K562 (cell line): ENCODE results near the gene KAT7. TPM values are rescaled to one million over a fixed set of nuclear protein-coding genes. Genes with fewer than 3 reads are reported as not detected.
A peak's percentile ranks its signal among the peaks of the same experiment; 100 is the strongest.

Source experiments
- ASH1L ChIP-seq: fragments of 450-650 bp; IDR thresholded peaks from 2 replicates; pipeline ENCODE4 v1.6.1; 2018; ENCODE audit warnings: borderline replicate concordance, mild to moderate bottlenecking, low read depth; ENCODE audit not compliant: partially characterized antibody
- BDP1 ChIP-seq: IDR thresholded peaks from 3 replicates; pipeline ENCODE4 v1.6.1; 2011; ENCODE audit not compliant: insufficient read length, insufficient read depth
- BRCA1 ChIP-seq, 2 experiments: fragments of 450-650 bp in 1 of 2; sonication (generic) in 1 of 2; formaldehyde crosslinking in 1 of 2; IDR thresholded peaks; 2 replicates each; pipeline versions ENCODE4 v1.5.0 to v1.6.1; 2017 to 2020; ENCODE audit warnings: mild to moderate bottlenecking in 1 of 2, missing genetic modification reagents in 1 of 2
- BRD4 ChIP-seq: fragments of 200-600 bp; sonication (generic); IDR thresholded peaks from 2 replicates; pipeline ENCODE4 v1.6.1; 2017; ENCODE audit warnings: inconsistent platforms
- CC2D1A ChIP-seq: fragments of 450-650 bp; IDR thresholded peaks from 2 replicates; pipeline ENCODE4 v1.6.1; 2017; ENCODE audit warnings: mild to moderate bottlenecking
- COPS2 ChIP-seq: fragments of 450-650 bp; conservative IDR thresholded peaks from 2 replicates; pipeline ENCODE4 v1.6.1; 2016; ENCODE audit warnings: mild to moderate bottlenecking, moderate library complexity
- HIVEP1 ChIP-seq: fragments of 250-450 bp; sonication (Bioruptor Pico); IDR thresholded peaks from 2 replicates; pipeline ENCODE4 v1.4.0; 2020; ENCODE audit warnings: mild to moderate bottlenecking
- HMGN3 ChIP-seq: IDR thresholded peaks from 2 replicates; pipeline ENCODE4 v1.6.1; 2011; ENCODE audit warnings: borderline replicate concordance, low read depth, mild to moderate bottlenecking, mixed read lengths, low read length; ENCODE audit not compliant: insufficient read length; ENCODE audit errors: extremely low read depth
- MEIS2 ChIP-seq: fragments of 450-650 bp; IDR thresholded peaks from 2 replicates; pipeline ENCODE4 v1.6.1; 2014; ENCODE audit warnings: mild to moderate bottlenecking; ENCODE audit not compliant: partially characterized antibody
- MYNN ChIP-seq, 2 experiments: sonication (generic); formaldehyde crosslinking in 1 of 2; IDR thresholded peaks; 2 replicates each; pipeline versions ENCODE4 v1.5.0 to v1.6.1; 2016 to 2020; ENCODE audit warnings: antibody characterized with exemption in 1 of 2, missing genetic modification reagents in 1 of 2
- NELFE ChIP-seq: IDR thresholded peaks from 2 replicates; pipeline ENCODE4 v1.6.1; 2011; ENCODE audit warnings: mild to moderate bottlenecking; ENCODE audit not compliant: insufficient read depth, insufficient read length
- NFIC ChIP-seq: fragments of 450-650 bp; IDR thresholded peaks from 2 replicates; pipeline ENCODE4 v1.6.1; 2017; ENCODE audit warnings: mild to moderate bottlenecking, inconsistent platforms
- SP1 ChIP-seq: sonication (generic); formaldehyde crosslinking; IDR thresholded peaks from 2 replicates; pipeline ENCODE4 v1.8.1; 2022; ENCODE audit warnings: mild to moderate bottlenecking, missing genetic modification reagents
- STAT5A ChIP-seq: IDR thresholded peaks from 2 replicates; pipeline ENCODE4 v1.6.1; 2012; ENCODE audit warnings: low read length, inconsistent platforms, borderline replicate concordance
- ZBTB1 ChIP-seq: sonication (generic); formaldehyde crosslinking; IDR thresholded peaks from 2 replicates; pipeline ENCODE4 v1.8.1; 2023; ENCODE audit warnings: missing genetic modification reagents, low read depth, mild to moderate bottlenecking, borderline replicate concordance
- ZNF12 ChIP-seq: sonication (generic); formaldehyde crosslinking; IDR thresholded peaks from 2 replicates; pipeline ENCODE4 v1.4.0; 2020; ENCODE audit warnings: mild to moderate bottlenecking, missing genetic modification reagents
- ZNF347 ChIP-seq: fragments of 450-650 bp; formaldehyde crosslinking; IDR thresholded peaks from 2 replicates; pipeline ENCODE4 v1.4.0; 2020; ENCODE audit warnings: low read depth, mild to moderate bottlenecking, moderate library complexity
- polyA plus RNA-seq, 8 experiments: library from polyadenylated mRNA; depleted of rRNA in 4 of 8; stranded (reverse) in 5 of 8; unstranded in 3 of 8; fragments of >200 nt; fragmentation: Nextera tagmentation in 2 of 8; fragmentation: Illumina TruSeq in 1 of 8; extraction: Ambion mirVana in 2 of 8; extraction: Trizol in 1 of 8; gene quantifications; 2 replicates each; pipeline versions ENCODE4 v1.2.1 to v1.2.3, GENCODE V29; 2011 to 2014; ENCODE audit warnings: inconsistent platforms in 1 of 8, missing spikeins in 1 of 8
- total RNA-seq, 7 experiments: library from RNA; depleted of rRNA in 6 of 7; stranded (reverse); fragments of >200 nt in 6 of 7; fragmentation: Illumina TruSeq in 2 of 7; extraction: Trizol in 2 of 7; gene quantifications; 2 replicates each; pipeline versions ENCODE4 v1.2.1 to v1.2.3, GENCODE V29; 2011 to 2021; ENCODE audit warnings: low replicate concordance in 1 of 7
- TF ChIP-seq, protein P1 (sequence below): fragments of 450-650 bp; IDR thresholded peaks from 2 replicates; pipeline ENCODE4 v1.6.1; 2016; ENCODE audit warnings: low read depth, mild to moderate bottlenecking, moderate library complexity
- TF ChIP-seq, protein P2 (sequence below), 2 experiments: fragments of 450-650 bp in 1 of 2; sonication (generic) in 1 of 2; formaldehyde crosslinking in 1 of 2; IDR thresholded peaks in 1 of 2; conservative IDR thresholded peaks in 1 of 2; 2 replicates each; pipeline versions ENCODE4 v1.6.1 to v1.8.1; 2016 to 2023; ENCODE audit warnings: mild to moderate bottlenecking in 2 of 2, moderate library complexity in 2 of 2, inconsistent platforms in 1 of 2, missing genetic modification reagents in 1 of 2
- TF ChIP-seq, protein P3 (sequence below): fragments of 250-450 bp; sonication (Bioruptor Pico); IDR thresholded peaks from 2 replicates; pipeline ENCODE4 v1.8.0; 2021; ENCODE audit warnings: moderate library complexity, mild to moderate bottlenecking, inconsistent platforms
- TF ChIP-seq, protein P4 (sequence below): sonication (generic); formaldehyde crosslinking; IDR thresholded peaks from 2 replicates; pipeline ENCODE4 v1.8.0; 2022; ENCODE audit warnings: mild to moderate bottlenecking, missing genetic modification reagents

Gene KAT7
- total and polyA plus RNA-seq, 9 of the 15 experiments (the other 6 are each of a cell fraction or from before 2014, with no cell fraction given): 10.8 to 57.3 (median 34.8) TPM

DNA sequence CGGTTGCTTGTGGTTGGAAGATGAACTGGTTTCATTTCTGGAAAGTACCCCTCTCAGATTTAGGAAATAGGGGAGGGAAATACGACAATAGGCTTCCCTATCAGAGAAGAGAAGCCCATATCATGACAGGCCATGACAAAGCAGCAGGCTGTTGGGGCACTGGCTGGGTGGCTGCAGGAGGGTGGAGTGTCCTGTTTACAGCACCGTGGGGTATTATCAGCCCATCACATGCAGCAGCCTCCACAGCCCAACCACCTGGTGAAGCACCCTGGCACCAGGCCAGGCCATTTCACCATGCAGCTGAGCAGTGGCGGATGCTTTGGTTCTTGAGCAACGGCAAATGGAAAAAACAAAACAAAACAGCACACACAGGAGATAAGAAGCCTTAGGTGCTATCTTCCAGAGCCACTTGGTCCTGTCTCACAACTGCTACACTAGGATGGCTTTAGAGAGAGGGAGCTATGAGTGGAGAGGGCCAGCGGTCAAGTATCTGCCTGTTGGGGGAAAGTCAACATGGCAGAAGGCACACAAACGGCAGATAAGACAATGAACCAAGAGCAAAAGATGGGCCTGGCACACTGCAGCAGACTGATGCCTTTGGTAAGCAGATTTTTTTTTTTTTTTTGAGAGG lies 48.7 kb upstream of the KAT7 start (continued):
- TF ChIP-seq HMGN3 (peak; percentile 100), ZNF347 (CRISPR knock-in tag) (no peak), NFIC (peak; percentile 100), BRCA1 (IDR thresholded peaks at IDR 0.05) (no peak), BRCA1 (CRISPR knock-in tag; IDR thresholded peaks at IDR 0.05) (no peak), CC2D1A (peak; percentile 99), MEIS2 (peak; percentile 88), MYNN (IDR thresholded peaks at IDR 0.05) (peak; percentile 97), MYNN (CRISPR knock-in tag; IDR thresholded peaks at IDR 0.05) (no peak), BRD4 (no peak), BDP1 (no peak), SP1 (CRISPR knock-in tag) (peak; percentile 93), HIVEP1 (CRISPR knock-in tag) (peak; percentile 52; the same call in 1 of the 2 replicates), ZBTB1 (CRISPR knock-in tag) (no peak), STAT5A (peak; percentile 98), NELFE (no peak), COPS2 (no peak), ZNF12 (CRISPR knock-in tag) (0 out of 2 replicates have a peak, but pooled peaks have one; percentile 31), ASH1L (no peak)
- TF ChIP-seq, protein P1, sequence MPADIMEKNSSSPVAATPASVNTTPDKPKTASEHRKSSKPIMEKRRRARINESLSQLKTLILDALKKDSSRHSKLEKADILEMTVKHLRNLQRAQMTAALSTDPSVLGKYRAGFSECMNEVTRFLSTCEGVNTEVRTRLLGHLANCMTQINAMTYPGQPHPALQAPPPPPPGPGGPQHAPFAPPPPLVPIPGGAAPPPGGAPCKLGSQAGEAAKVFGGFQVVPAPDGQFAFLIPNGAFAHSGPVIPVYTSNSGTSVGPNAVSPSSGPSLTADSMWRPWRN: peak; percentile 97
- TF ChIP-seq, protein P2, sequence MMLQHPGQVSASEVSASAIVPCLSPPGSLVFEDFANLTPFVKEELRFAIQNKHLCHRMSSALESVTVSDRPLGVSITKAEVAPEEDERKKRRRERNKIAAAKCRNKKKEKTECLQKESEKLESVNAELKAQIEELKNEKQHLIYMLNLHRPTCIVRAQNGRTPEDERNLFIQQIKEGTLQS (IDR thresholded peaks at IDR 0.05): peak; percentile 88
- TF ChIP-seq, protein P2 (CRISPR knock-in tag; conservative IDR thresholded peaks at IDR 0.05): peak; percentile 91
- TF ChIP-seq, protein P3, sequence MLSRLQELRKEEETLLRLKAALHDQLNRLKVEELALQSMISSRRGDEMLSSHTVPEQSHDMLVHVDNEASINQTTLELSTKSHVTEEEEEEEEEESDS (CRISPR knock-in tag): no peak
- TF ChIP-seq, protein P4, sequence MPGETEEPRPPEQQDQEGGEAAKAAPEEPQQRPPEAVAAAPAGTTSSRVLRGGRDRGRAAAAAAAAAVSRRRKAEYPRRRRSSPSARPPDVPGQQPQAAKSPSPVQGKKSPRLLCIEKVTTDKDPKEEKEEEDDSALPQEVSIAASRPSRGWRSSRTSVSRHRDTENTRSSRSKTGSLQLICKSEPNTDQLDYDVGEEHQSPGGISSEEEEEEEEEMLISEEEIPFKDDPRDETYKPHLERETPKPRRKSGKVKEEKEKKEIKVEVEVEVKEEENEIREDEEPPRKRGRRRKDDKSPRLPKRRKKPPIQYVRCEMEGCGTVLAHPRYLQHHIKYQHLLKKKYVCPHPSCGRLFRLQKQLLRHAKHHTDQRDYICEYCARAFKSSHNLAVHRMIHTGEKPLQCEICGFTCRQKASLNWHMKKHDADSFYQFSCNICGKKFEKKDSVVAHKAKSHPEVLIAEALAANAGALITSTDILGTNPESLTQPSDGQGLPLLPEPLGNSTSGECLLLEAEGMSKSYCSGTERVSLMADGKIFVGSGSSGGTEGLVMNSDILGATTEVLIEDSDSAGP (CRISPR knock-in tag): no peak
